Measurements from ENCODE around the gene PADI3.

DNA sequence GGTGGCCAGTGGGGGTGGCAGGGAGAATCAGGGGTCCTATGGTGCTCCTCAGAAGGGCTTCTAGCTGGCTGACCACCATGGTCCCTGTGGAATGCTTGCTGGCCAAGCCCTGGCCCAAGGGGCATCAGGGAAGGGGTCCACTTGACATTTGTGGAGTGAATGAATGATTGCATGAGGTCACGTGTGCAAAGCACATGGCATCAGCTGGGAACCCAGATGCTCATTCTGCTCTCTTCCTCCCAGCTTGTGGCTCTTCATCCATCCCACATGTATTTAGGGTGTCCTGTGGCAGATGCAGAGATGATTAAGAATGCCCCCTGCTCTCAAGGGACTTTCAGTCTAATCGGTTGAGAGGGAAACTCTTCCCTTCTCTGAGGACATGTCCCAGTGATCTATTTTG, 32.0 kb downstream of the PADI3 start:
- TF ChIP-seq, protein P1, sequence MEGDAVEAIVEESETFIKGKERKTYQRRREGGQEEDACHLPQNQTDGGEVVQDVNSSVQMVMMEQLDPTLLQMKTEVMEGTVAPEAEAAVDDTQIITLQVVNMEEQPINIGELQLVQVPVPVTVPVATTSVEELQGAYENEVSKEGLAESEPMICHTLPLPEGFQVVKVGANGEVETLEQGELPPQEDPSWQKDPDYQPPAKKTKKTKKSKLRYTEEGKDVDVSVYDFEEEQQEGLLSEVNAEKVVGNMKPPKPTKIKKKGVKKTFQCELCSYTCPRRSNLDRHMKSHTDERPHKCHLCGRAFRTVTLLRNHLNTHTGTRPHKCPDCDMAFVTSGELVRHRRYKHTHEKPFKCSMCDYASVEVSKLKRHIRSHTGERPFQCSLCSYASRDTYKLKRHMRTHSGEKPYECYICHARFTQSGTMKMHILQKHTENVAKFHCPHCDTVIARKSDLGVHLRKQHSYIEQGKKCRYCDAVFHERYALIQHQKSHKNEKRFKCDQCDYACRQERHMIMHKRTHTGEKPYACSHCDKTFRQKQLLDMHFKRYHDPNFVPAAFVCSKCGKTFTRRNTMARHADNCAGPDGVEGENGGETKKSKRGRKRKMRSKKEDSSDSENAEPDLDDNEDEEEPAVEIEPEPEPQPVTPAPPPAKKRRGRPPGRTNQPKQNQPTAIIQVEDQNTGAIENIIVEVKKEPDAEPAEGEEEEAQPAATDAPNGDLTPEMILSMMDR (conservative IDR thresholded peaks at IDR 0.05 in 1 of 2, IDR thresholded peaks at IDR 0.05 in 1 of 2; ENCODE audit: low read depth in 1 of 2, low read length in 2 of 2) = no peak
- TF ChIP-seq EZH2 (IDR thresholded peaks at IDR 0.05; ENCODE audit: low read length, missing control alignments) = no peak
